Temporal lobe (tissue), 1 donor: Measurements from ENCODE around the gene ASPHD1. TPM values are rescaled to one million over a fixed set of nuclear protein-coding genes. Genes with fewer than 3 reads are reported as not detected.

Experiments used
- total RNA-seq: library from RNA; depleted of rRNA; stranded (reverse); fragments of >200 nt; gene quantifications from one replicate; pipeline ENCODE4 v1.2.3, GENCODE V29; 2014

ASPHD1 gene
- total RNA-seq, 1 donor from 2014 or later: 13.0 TPM

Other genes with a start within 250 kb of the ASPHD1 start
- gene SPN, start 237.2 kb upstream of the ASPHD1 start, total RNA-seq: 0.25 TPM
- gene QPRT, start 221.3 kb upstream of the ASPHD1 start, total RNA-seq: 2.5 TPM
- not detected for gene C16orf54, start 154.5 kb upstream of the ASPHD1 start, total RNA-seq
- not detected for gene ZG16, start 122.2 kb upstream of the ASPHD1 start, total RNA-seq
- 24.3 TPM for gene KIF22, start 109.7 kb upstream of the ASPHD1 start, total RNA-seq
- gene MAZ, start 94.0 kb upstream of the ASPHD1 start, total RNA-seq: 246 TPM
- gene PRRT2, start 88.3 kb upstream of the ASPHD1 start, total RNA-seq: 21.9 TPM
- 9.8 TPM for gene PAGR1, start 84.3 kb upstream of the ASPHD1 start, total RNA-seq
- 3.9 TPM for gene MVP, start 80.0 kb upstream of the ASPHD1 start, total RNA-seq
- 47.9 TPM for gene CDIPT, start 37.3 kb upstream of the ASPHD1 start, total RNA-seq
- 58.5 TPM for gene SEZ6L2, start 938 bp upstream of the ASPHD1 start, total RNA-seq
- gene KCTD13, start 25.7 kb downstream of the ASPHD1 start, total RNA-seq: 38.4 TPM
- gene TMEM219, start 61.6 kb downstream of the ASPHD1 start, total RNA-seq: 16.7 TPM
- gene TAOK2, start 73.4 kb downstream of the ASPHD1 start, total RNA-seq: 42.0 TPM
- gene HIRIP3, start 95.1 kb downstream of the ASPHD1 start, total RNA-seq: 17.5 TPM
- gene INO80E, start 95.8 kb downstream of the ASPHD1 start, total RNA-seq: 23.4 TPM
- 13.5 TPM for gene DOC2A, start 110.5 kb downstream of the ASPHD1 start, total RNA-seq
- not detected for gene C16orf92, start 122.7 kb downstream of the ASPHD1 start, total RNA-seq
- 22.1 TPM for gene TLCD3B, start 130.8 kb downstream of the ASPHD1 start, total RNA-seq
- gene ALDOA, start 165.3 kb downstream of the ASPHD1 start, total RNA-seq: 83.6 TPM
- gene PPP4C, start 175.5 kb downstream of the ASPHD1 start, total RNA-seq: 52.1 TPM
- gene TBX6, start 191.4 kb downstream of the ASPHD1 start, total RNA-seq: 0.25 TPM
- 25.8 TPM for gene YPEL3, start 195.7 kb downstream of the ASPHD1 start, total RNA-seq
- 1.7 TPM for gene GDPD3, start 213.0 kb downstream of the ASPHD1 start, total RNA-seq
- gene MAPK3, start 222.7 kb downstream of the ASPHD1 start, total RNA-seq: 18.7 TPM